ENCODE results near the gene RTBDN. TPM values are rescaled to one million over a fixed set of nuclear protein-coding genes. Genes with fewer than 3 reads are reported as not detected.
A peak's percentile ranks its signal among the peaks of the same experiment; 100 is the strongest.

The RTBDN gene
- total RNA-seq, 6 experiments from 2014 or later = not detected

DNA sequence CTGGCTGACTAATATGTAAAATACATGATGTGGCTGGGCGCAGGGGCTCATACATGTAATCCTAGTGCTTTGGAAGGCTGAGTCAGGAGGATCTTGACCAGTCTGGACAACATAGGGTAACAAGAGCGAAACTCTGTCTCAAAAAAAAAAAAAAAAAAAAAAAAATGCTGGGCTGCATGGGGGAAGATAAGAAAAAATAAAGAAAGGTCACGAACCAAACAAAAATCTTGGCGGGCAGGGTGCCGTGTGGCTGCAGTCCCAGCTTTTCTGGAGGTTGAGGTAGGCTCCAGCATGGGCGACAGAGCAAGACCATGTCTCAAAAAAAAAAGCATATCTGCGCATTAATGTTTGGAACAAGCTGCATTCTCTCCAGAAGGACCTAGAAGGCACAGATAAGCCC lies 19.3 kb downstream of the RTBDN start:
- peaks cover 2% of the 10 kb centered on the region; the same call in 1 of the 2 replicates for H3K27me3 Mint-ChIP-seq (ENCODE audit: insufficient read depth)
- no peak overlapping the region for H3K4me3 Mint-ChIP-seq
- H3K36me3 Mint-ChIP-seq (ENCODE audit: low read depth) = peaks cover 16% of the 10 kb centered on the region; the same call in 1 of the 2 replicates
- no peak overlapping the region for H3K27ac Mint-ChIP-seq
- no peaks in the 10 kb centered on the region for H3K9me3 Mint-ChIP-seq
- no peaks in the 10 kb centered on the region for H3K4me1 Mint-ChIP-seq (ENCODE audit: low read depth)
- TF ChIP-seq, protein P1, sequence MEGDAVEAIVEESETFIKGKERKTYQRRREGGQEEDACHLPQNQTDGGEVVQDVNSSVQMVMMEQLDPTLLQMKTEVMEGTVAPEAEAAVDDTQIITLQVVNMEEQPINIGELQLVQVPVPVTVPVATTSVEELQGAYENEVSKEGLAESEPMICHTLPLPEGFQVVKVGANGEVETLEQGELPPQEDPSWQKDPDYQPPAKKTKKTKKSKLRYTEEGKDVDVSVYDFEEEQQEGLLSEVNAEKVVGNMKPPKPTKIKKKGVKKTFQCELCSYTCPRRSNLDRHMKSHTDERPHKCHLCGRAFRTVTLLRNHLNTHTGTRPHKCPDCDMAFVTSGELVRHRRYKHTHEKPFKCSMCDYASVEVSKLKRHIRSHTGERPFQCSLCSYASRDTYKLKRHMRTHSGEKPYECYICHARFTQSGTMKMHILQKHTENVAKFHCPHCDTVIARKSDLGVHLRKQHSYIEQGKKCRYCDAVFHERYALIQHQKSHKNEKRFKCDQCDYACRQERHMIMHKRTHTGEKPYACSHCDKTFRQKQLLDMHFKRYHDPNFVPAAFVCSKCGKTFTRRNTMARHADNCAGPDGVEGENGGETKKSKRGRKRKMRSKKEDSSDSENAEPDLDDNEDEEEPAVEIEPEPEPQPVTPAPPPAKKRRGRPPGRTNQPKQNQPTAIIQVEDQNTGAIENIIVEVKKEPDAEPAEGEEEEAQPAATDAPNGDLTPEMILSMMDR (IDR thresholded peaks at IDR 0.05) = no peak
- DNase-seq = no peak

DNA sequence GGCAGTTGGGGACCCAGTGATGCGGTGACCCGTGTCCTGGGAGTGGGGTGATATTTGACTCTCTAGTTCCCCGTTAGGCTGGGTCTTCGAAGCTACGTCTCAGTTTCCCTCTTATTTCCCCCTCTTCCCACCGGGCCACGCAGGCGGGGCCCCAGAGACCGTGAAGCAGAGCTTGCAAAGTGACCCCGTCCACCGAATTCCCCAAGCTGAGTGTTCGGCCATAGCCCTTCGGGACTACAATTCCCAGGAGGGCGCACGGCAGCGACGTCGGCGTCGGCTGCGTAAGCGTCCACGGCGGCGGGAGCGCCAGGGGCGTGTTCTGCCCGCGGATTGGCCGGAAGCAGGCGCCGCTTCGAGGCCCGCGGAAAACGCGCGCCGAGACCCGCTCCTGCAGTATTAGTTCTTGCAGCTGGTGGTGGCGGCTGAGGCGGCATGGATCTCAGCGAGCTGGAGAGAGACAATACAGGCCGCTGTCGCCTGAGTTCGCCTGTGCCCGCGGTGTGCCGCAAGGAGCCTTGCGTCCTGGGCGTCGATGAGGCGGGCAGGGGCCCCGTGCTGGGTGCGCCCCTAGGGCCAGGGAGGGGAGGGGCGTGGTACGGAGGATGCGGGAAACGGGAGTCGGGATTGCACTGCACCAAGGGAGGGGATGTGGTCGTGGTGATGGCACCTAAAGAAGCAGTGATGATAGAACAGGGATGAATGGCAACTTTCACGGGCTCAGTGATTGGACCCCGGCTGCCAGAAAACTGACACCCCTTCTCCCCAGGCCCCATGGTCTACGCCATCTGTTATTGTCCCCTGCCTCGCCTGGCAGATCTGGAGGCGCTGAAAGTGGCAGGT lies 27.9 kb downstream of the RTBDN start, which contains the start of gene RNASEH2A:
Gene RNASEH2A (plus strand): TSS at position 343 of the 840 bp plus-strand sequence. CDS start 90 bp downstream, at position 433.
- TF ChIP-seq, protein P1 (IDR thresholded peaks at IDR 0.05) = no peak
- DNase-seq = peak; percentile 85
- Mint-ChIP-seq H3K27ac (peak within 1 kb of the TSS; percentile 80), H3K9me3 (no peaks in the 10 kb centered on the region), H3K4me3 (peak within 1 kb of the TSS; percentile 98), H3K27me3 (ENCODE audit: insufficient read depth) (no peaks in the 10 kb centered on the region), H3K36me3 (ENCODE audit: low read depth) (peaks cover 5% of the 10 kb centered on the region; the same call in 1 of the 2 replicates), H3K4me1 (ENCODE audit: low read depth) (peaks cover 19% of the 10 kb centered on the region)

DNA sequence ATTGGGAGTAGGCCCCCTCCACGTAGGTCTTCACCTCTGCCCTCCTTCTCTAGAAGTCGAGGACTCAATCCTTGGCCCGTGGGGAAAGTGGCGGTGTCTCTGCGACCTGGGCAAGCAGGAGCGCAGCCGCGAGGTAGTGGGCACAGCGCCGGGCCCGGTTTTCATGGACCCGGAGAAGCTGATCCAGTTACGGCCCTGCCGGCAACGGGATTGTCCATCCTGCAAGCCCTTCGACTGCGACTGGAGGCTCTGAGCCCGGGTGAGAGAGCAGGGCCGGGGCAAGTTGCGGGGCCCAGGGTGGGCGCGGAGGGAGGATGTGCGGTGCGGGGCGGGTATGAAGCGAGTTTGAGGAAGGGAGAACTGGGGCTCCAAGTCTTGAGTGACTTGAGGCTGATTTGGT lies 30.3 kb downstream of the RTBDN start:
- H3K27ac Mint-ChIP-seq = no peak overlapping the region
- TF ChIP-seq, protein P1 (IDR thresholded peaks at IDR 0.05) = no peak
- peaks cover 5% of the 10 kb centered on the region; the same call in 1 of the 2 replicates for H3K36me3 Mint-ChIP-seq (ENCODE audit: low read depth)
- H3K9me3 Mint-ChIP-seq = no peaks in the 10 kb centered on the region
- H3K4me1 Mint-ChIP-seq (ENCODE audit: low read depth) = peaks cover 28% of the 10 kb centered on the region
- no peak for DNase-seq
- no peak overlapping the region for H3K4me3 Mint-ChIP-seq
- H3K27me3 Mint-ChIP-seq (ENCODE audit: insufficient read depth) = no peaks in the 10 kb centered on the region

DNA sequence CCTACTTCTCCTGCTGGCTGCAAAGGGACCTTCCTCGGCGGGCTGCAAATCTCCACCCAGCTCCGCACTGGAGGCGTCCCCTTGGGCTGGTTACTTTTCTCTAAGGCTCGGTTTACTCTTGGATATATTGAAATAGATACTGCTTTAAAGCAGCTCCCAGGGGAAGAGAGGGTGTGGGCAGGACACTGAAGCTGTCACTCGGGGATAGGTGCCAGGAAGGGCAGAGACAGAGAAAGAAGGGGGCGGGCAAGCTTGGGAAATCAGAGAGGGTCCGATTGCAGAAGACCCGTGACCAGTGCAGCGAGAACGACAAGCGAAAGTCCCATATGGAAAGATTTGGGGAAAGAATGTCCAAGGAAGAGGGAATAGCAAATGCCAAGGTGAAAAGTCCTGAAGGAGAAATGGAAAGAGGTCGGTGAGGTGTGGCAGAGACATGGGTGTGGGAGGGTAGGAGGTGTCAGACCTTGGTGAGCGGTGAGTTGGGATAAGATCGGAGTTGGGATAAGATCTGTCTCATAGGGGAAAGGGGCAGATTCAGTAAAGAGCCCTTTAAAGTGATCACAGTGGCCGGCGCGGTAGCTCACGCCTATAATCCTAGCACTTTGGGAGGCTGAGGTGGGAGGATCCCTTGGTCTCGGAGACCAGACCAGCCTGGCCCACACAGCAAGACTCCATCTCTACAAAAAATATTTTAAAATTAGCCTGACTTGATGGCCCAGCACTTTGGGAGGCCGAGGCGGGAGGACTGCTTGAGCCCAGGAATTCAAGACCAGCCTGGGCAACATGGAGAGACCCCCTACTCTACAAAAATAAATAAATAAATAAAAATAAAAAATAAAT lies 31.9 kb downstream of the RTBDN start:
- Mint-ChIP-seq H3K4me1 (ENCODE audit: low read depth) (peaks cover 28% of the 10 kb centered on the region), H3K27ac (no peak overlapping the region), H3K27me3 (ENCODE audit: insufficient read depth) (no peaks in the 10 kb centered on the region; the same call in 1 of the 2 replicates), H3K9me3 (no peaks in the 10 kb centered on the region), H3K36me3 (ENCODE audit: low read depth) (no peaks in the 10 kb centered on the region), H3K4me3 (peak overlapping the region; percentile 90)
- TF ChIP-seq, protein P1 (IDR thresholded peaks at IDR 0.05) = 0 out of 2 replicates have a peak, but pooled peaks have one; percentile 9
- DNase-seq = no peak

DNA sequence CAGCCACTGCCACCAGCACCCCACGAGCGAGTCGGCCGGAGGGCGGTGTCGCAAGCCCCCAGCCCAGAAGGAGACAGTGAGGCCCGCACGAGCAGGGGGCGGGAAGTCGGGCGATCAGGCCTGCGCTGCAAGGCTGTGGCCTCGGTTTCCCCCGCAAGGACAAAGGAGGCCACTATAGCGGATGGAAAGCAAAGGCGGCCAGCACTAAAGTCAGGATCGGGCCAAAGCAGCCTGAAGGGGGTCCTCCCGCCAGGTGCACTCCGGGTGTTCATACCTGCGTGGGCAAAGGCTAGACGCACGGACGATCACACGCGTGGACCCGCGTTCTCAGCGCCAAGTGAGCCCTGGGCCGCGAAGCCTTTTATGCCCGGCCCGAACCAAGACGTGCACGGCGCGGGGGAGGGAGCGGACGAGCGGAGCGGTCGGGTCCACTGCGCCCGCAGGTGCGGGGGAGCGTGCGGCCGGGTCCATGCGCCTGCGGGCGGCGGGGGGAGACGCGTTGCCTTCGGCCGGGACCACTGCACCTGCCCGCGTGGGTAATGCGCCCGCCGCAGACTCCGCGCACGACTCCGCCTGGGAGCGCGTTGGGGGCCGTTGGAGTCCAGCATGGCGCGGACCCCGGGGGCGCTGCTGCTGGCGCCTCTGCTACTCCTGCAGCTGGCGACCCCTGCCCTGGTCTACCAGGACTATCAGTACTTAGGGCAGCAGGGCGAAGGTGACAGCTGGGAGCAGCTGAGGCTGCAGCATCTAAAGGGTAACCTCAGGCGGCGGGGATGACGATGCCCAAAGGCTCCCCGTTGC lies 32.7 kb downstream of the RTBDN start, which contains the start of the genes PRDX2 and THSD8:
Gene PRDX2 (minus strand): TSS at position 335 of the 801 bp plus-strand sequence. CDS start 539 bp downstream, outside the sequence.
Gene THSD8 (plus strand): TSS at position 604 of the 801 bp plus-strand sequence. CDS start 3 bp downstream, at position 607.
- TF ChIP-seq, protein P1 (IDR thresholded peaks at IDR 0.05) = peak; percentile 32
- no peaks in the 10 kb centered on the region; the same call in 1 of the 2 replicates for H3K27me3 Mint-ChIP-seq (ENCODE audit: insufficient read depth)
- no peaks in the 10 kb centered on the region for H3K36me3 Mint-ChIP-seq (ENCODE audit: low read depth)
- DNase-seq = no peak
- H3K9me3 Mint-ChIP-seq = no peaks in the 10 kb centered on the region
- H3K4me3 Mint-ChIP-seq = peak within 1 kb of the TSS; percentile 90
- peaks cover 26% of the 10 kb centered on the region for H3K4me1 Mint-ChIP-seq (ENCODE audit: low read depth)
- peak within 1 kb of the TSS; percentile 38; the same call in 1 of the 2 replicates for H3K27ac Mint-ChIP-seq
